Esophagus mucosa (tissue), 1 donor: ENCODE results near the gene POLR2E. TPM values are rescaled to one million over a fixed set of nuclear protein-coding genes. Genes with fewer than 3 reads are reported as not detected.

Experiments
- ATAC-seq: fragments of 200-7000 bp; cut with Tn5 transposase; one replicate; pipeline ENCODE4 v1.9.1; 2020
- total RNA-seq: library from RNA; stranded (reverse); gene quantifications from one replicate; pipeline ENCODE4 v1.2.4, GENCODE V29; 2023
- donor health status: DM: yes; HTN: yes; CAD: no.

The POLR2E gene
- total RNA-seq, 1 donor from 2014 or later = 139 TPM

- ATAC-seq = no peak
Observed at GRCh38 chr19:1042689-1043511, 52.3 kb downstream of the POLR2E start.

GRCh38 chr19:1041835-1042685, 53.1 kb downstream of the POLR2E start:
- peak; percentile 53 for ATAC-seq

- no peak for ATAC-seq
Observed at GRCh38 chr19:1041272-1041834, 53.8 kb downstream of the POLR2E start.

- ATAC-seq = peak; percentile 68
Observed at GRCh38 chr19:1040476-1041271, 54.5 kb downstream of the POLR2E start.

GRCh38 chr19:1039646-1040475, 55.3 kb downstream of the POLR2E start, which contains the start of gene ABCA7:
Gene ABCA7, plus strand, starts transcription at chr19:1040107. Its CDS starts 1,255 bp downstream, at chr19:1041362.
- ATAC-seq = peak; percentile 83

GRCh38 chr19:1038978-1039645, 56.1 kb downstream of the POLR2E start:
- ATAC-seq = no peak

GRCh38 chr19:1037621-1038064, 57.5 kb downstream of the POLR2E start:
- ATAC-seq = no peak

Other genes starting within 250 kb of the POLR2E start
- gene ELANE, start 243.1 kb downstream of the POLR2E start, total RNA-seq = not detected
- 21.5 TPM for gene CFD, start 235.7 kb downstream of the POLR2E start, total RNA-seq
- gene MED16, start 202.2 kb downstream of the POLR2E start, total RNA-seq = 43.5 TPM
- gene RNU6-9, start 201.9 kb downstream of the POLR2E start, total RNA-seq = not detected
- gene R3HDM4, start 182.2 kb downstream of the POLR2E start, total RNA-seq = 59.2 TPM
- not detected for gene KISS1R, start 178.0 kb downstream of the POLR2E start, total RNA-seq
- gene ARID3A, start 169.3 kb downstream of the POLR2E start, total RNA-seq = 6.9 TPM
- gene WDR18, start 111.0 kb downstream of the POLR2E start, total RNA-seq = 41.2 TPM
- gene GRIN3B, start 95.0 kb downstream of the POLR2E start, total RNA-seq = not detected
- 72.3 TPM for gene TMEM259, start 74.3 kb downstream of the POLR2E start, total RNA-seq
- gene RNU6-2, start 73.9 kb downstream of the POLR2E start, total RNA-seq = not detected
- gene CNN2, start 68.8 kb downstream of the POLR2E start, total RNA-seq = 183 TPM
- 24.8 TPM for gene ABCA7, start 55.3 kb downstream of the POLR2E start, total RNA-seq
- 5.1 TPM for gene ARHGAP45, start 28.2 kb downstream of the POLR2E start, total RNA-seq
- gene GPX4, start 8.6 kb upstream of the POLR2E start, total RNA-seq = 138 TPM
- gene SBNO2, start 78.9 kb upstream of the POLR2E start, total RNA-seq = 67.5 TPM
- gene STK11, start 110.4 kb upstream of the POLR2E start, total RNA-seq = 35.0 TPM
- 2.0 TPM for gene CBARP, start 142.6 kb upstream of the POLR2E start, total RNA-seq
- 251 TPM for gene ATP5F1D, start 146.4 kb upstream of the POLR2E start, total RNA-seq
- gene MIDN, start 153.2 kb upstream of the POLR2E start, total RNA-seq = 99.3 TPM
- gene CIRBP, start 174.0 kb upstream of the POLR2E start, total RNA-seq = 172 TPM
- 41.2 TPM for gene FAM174C, start 180.2 kb upstream of the POLR2E start, total RNA-seq
- gene EFNA2, start 190.5 kb upstream of the POLR2E start, total RNA-seq = 0.40 TPM